Activated CD8-positive, alpha-beta T cell treated with anti-CD3 and anti-CD28 coated beads, Interleukin-2, amount 10 ng/mL, durations not matched to agents 7 days and 5 days (primary cell): Measurements from ENCODE around the gene KIF1B. TPM values are rescaled to one million over a fixed set of nuclear protein-coding genes. Genes with fewer than 3 reads are reported as not detected.

Source experiments
- microRNA-seq: library from miRNA; unstranded; fragments of <30 nt; microRNA quantifications from one replicate; pipeline ENCODE4 v1.2.0, GENCODE V29; 2022
- total RNA-seq, 2 experiments: library from RNA; stranded (reverse); gene quantifications; one replicate each; pipeline ENCODE4 v1.2.3, GENCODE V29; 2021

Gene KIF1B
- total RNA-seq, 2 experiments from 2014 or later, result 9.2 to 9.6 TPM

Small RNA genes within 50 kb of the gene (microRNA-seq; reads per million reads assigned to microRNA genes)
- gene MIR1273D, result not detected

Other genes with a start within 250 kb of the KIF1B start
- not detected for gene RBP7, start 213.3 kb upstream of the KIF1B start, total RNA-seq
- gene UBE4B, start 177.6 kb upstream of the KIF1B start, total RNA-seq, result 10 to 100 TPM; 30.7 to 32.0 TPM
- gene PGD, start 188.5 kb downstream of the KIF1B start, total RNA-seq, result 10 to 100 TPM; 88.3 to 91.8 TPM
- gene CENPS, start 219.9 kb downstream of the KIF1B start, total RNA-seq, result 10 to 100 TPM; 18.3 to 21.9 TPM
- gene CORT, start 239.5 kb downstream of the KIF1B start, total RNA-seq, result under 1 TPM in 1 of 2 experiments, not detected in 1; 0.95 TPM